GM10847 (cell line): ENCODE results near the gene CYP26A1.

Experiments
- POLR2A ChIP-seq: IDR thresholded peaks from 2 replicates; pipeline ENCODE4 v1.6.1; 2011; ENCODE audit not compliant: insufficient read length; ENCODE audit errors: extremely low read depth

The CYP26A1 gene

DNA sequence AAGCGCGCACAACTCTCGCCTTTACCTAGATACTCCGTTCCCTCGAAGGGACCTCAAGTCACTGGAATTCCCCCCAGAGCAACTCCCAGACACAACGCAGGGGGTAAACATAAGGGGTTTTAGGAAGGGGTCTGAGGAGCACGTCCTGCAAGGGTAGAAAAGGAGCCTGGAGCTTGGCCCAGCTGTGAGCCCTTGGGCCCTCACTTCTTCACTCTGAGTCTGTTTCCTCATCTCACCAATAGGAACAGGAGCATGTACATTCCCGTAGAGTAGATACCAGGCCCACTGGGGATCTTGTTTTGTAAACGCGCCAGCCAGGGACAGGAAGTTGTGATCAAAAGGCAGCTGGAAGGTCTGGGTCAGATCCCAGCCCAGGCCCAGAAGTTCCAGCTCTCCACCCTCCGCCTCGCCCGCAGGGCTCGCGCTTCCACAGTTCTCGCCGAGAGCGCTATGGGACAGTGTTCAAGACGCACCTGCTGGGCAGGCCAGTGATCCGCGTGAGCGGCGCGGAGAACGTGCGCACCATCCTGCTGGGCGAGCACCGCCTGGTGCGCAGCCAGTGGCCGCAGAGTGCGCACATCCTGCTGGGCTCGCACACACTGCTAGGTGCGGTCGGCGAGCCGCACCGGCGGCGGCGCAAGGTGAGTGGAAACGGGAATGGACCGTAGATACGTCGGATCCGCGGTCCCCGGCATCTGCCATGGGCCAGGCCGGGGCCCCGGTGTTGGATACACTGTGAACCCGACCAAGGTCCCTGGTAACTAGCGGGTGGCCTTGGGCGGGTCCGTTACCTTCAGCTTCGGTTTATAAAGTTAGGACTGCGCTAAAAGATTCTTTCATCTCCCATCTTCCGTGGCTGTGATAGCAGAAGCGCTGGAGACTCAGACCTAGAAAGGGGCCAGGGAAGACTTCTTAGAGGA is 11.8 kb upstream of the CYP26A1 start:
- TF ChIP-seq POLR2A, result no peak

DNA sequence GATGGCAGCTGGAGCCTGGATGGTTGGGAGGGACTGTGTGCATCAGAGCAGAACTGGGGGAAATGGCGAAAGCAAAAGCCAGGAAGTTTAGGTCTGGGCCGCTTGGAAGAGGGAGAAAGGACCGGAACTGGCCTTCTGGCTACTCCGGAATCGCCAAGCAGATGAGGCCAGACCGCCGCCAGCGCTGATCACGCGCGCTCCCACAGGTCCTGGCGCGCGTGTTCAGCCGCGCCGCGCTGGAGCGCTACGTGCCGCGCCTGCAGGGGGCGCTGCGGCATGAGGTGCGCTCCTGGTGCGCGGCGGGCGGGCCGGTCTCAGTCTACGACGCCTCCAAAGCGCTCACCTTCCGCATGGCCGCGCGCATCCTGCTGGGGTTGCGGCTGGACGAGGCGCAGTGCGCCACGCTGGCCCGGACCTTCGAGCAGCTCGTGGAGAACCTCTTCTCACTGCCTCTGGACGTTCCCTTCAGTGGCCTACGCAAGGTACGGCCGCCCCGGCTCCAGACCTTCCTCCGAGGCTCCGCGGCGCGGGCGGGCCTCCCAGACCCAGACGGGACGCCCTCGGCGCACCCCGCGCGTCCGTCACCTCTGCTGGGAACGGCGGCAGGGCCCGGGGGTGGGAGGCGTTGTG is 11.1 kb upstream of the CYP26A1 start:
- no peak for TF ChIP-seq POLR2A

DNA sequence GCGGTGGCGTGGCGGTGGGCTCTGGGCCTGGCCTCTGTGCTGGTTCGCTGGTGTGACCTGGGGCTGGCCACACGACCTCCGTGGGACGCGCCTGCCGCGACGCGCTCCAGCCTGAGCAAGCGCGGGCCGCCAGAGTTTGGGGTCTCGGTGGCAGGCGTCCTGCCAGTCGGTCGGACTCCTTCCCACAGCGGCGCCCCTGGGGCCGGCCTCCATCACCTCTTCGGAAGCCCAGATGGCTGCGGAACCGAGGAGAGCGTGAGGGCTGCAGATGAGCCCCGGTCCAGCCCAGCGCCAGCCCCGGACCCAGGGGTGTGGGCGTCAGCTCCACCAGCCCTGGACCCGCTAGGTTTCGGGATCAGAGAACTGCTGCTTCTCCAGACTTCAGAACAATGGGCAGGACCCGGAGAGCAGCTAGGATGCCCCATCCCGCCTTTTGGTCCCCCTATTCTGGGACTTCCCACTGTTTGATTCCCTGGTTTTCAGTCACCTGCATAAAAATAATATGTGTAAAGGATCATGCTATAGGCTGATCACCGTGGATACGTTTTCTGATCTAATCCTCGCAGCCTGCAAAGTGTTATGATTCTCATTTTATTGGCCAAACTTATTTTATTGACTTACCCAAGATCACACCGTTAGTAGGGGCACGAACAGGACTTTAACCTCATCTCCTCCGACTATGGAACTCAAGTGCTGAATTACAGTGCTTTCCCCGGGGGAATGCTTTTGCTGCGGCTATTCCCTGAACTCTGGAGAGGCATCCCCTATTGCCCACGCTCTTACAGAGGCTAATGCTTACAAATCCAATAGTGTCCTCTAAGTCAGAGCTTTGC is 10.3 kb upstream of the CYP26A1 start:
- TF ChIP-seq POLR2A, result no peak

DNA sequence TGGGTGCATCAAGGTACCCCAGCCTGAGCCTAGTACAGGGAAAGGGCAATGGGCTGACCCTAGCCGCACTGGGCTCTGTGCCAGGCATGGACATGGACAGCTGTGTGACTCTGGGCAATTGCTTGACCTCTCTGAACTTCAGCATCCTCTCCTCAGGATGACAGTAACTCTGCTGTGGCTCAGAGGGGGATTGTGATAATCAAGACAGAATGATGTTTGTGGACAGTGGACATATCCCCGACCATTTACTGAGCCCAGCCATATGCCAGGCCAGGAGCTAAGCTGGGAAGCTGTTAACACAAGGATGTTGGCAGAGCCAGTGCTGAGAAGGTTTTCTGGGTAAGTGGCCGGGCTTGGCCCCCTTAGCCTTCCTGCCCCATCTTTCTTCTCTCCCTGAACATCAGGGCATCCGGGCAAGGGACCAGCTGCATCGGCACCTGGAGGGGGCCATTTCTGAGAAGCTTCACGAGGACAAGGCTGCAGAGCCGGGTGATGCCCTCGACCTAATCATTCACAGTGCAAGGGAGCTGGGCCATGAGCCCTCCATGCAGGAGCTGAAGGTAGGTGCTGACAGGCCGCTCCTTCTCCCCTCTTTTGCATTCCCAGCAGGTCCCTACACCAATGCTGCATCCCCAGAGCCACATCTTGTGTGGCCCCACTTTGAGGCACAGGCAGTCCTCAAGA is 9.6 kb upstream of the CYP26A1 start:
- TF ChIP-seq POLR2A, result no peak

DNA sequence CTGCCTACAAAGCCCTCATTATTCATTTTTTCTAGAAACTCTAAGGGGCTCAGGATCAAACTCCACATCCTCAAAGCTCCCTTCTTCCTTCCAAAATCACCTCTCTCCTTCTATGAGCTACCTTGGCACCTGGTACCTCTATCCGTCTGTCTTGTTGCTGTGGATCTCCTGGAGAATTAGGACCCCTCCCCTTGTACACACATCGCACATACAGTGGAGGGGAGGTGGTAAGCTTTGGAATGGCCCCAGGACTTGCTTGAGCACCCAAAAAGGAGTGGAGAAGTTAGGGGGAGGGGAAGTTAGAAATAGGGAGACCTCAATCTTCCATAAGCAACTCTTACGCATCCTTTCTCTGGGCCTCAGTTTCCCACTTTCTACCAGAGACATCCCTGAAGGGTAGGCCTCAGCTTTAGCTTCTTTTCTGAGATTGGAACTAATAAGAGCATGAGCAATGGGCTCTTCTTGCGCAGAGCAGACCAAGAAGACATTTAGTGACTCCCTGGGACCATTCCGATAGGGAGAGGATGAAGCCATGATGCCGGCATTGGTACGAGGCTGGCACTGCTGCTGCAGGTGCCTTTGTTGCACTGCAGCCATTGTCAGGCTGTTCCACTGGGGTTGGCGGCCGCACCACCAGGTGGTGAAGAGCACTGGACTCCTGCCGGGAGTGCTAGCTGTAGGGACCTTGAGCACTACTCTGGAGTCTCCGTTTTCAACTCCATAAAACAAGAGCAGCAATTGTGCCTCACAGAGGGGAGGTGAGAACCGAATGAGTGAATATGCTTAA is 8.6 kb upstream of the CYP26A1 start:
- no peak for TF ChIP-seq POLR2A

DNA sequence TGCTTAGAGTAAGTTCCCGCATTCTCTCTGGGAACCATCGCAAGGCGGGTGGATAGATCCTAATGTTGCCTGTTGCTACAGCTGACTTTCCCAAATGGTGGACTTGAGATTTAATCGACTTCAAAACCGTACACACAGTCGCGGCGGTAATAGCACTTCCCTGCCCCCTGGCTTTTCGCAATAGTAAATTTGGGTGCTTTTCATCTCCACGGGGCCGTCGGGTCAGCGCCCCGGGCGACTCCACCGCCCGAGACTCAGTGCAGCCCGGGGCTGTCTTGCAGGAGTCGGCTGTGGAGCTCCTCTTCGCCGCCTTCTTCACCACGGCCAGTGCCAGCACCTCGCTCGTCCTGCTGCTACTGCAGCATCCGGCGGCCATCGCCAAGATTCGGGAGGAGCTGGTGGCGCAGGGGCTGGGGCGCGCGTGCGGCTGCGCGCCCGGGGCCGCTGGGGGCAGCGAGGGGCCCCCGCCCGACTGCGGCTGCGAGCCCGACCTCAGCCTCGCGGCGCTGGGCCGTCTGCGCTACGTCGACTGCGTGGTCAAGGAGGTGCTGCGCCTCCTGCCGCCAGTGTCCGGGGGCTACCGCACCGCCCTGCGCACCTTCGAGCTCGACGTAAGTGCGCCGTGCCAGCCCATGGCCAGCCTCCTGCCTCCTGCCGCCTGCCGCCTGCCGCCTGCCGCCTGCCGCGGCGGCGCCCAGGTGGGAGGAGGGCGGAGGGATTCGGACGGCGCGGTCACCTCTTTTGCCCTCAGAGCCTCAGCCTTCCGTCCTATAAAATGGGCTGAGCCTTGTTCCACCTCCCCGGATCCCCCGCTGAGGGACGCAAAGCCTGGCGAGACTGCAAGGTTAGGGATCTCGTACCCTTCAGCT is 7.8 kb upstream of the CYP26A1 start:
- no peak for TF ChIP-seq POLR2A

DNA sequence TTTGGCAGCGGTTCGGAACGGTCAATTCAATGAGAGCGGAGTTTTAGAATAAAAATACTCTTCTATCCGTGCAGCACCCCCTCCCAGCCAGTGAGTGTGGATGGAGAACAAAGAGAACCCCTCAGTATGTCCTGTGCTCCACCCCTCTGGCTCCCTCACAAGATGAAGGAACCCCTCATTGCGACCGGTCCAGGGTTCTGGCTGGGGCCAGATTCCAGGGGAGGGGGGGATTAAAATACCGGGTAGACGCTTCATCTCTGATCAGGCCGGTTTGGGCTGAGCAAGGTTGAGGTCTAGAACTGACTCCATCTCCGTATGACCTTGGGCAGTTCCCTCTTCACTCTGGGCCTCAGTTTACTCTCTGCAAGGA is 7.2 kb upstream of the CYP26A1 start:
- TF ChIP-seq POLR2A, result no peak

DNA sequence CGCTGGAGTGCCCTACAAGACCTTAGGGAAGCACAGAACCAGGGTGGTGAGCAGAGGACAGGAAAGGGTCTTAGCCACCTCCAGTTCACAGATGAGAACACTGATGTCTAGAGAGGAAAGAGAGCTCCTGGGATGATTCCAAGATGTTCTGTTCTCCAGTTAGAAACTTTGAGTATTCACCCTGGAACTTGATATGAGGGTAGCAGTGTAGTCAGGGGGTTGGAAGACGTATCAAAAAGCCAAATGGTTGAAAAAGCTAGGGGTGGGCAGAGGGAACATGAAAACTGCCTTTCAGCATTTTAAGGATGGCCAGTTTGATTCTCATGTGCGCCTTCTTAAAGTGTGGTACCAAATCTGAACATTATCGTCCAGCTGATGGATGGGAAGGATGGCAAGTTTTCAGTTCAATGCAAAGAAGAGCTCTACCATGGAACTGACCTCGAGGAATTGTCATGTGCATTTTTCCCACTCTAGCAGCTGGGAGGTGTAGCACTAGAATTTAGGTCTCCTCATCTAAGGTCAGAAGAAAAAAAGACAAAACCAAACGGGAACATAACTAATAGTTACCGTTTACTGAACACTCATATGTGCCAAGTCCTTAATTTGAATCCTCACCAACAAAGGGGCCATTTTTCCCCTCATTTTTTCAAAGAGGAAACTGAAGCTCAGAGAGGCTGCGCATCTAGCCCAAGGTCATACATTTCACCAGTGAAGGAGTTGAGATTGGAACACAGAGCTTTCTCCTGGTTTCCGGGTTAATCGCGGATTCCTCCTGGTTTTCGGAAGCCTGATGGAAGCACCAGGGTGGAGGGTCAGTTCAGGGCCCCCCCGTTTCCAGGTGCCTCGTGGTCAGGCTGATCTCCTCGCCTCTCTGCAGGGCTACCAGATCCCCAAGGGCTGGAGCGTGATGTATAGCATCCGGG is 6.0 kb upstream of the CYP26A1 start:
- no peak for TF ChIP-seq POLR2A

DNA sequence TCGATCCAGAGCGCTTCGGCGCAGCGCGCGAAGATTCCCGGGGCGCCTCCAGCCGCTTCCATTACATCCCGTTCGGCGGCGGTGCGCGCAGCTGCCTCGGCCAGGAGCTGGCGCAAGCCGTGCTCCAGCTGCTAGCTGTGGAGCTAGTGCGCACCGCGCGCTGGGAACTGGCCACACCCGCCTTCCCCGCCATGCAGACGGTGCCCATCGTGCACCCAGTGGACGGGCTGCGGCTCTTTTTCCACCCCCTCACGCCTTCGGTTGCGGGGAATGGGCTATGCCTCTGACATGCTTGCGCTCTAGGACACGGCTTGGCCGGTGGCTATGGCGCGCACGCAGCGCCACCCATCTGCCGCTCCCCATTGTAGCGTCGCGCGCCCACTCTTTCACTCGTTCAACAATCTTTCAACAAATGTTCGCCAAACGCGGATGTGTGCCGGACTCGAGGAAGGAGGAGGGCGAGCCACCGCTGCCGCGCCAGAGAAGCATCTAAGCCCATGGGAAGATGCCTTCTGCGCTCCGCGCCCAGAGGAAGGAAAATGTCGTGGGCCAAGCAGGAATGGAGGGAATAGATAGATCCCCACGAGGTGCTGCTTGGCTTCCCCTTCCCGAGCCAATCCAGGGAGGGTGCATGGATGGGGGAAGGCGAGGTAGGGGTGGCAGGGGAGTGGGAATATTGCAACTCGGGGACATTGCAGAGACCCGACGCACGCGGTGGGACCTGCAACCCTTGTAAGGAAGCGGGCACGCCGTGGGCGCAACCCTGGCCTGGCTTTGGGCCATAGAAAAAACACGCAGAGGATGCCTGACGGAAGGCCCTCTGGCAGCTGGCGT is 5.1 kb upstream of the CYP26A1 start:
- TF ChIP-seq POLR2A, result no peak

DNA sequence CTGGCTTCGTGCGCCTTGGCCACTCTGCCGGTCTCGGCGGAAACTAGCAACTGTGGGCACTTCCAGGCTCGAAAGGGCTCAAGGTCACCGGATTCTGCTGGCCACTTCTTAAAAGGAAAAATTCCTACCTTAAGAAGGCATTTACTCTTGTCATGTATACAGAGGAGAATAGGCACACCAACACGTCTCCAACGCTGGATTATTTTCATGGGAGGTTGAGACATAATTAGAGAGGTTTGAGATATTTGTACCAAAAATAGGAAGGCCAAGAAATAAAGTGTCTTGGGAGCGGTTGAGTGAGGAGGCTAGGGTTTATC is 4.5 kb upstream of the CYP26A1 start:
- no peak for TF ChIP-seq POLR2A

DNA sequence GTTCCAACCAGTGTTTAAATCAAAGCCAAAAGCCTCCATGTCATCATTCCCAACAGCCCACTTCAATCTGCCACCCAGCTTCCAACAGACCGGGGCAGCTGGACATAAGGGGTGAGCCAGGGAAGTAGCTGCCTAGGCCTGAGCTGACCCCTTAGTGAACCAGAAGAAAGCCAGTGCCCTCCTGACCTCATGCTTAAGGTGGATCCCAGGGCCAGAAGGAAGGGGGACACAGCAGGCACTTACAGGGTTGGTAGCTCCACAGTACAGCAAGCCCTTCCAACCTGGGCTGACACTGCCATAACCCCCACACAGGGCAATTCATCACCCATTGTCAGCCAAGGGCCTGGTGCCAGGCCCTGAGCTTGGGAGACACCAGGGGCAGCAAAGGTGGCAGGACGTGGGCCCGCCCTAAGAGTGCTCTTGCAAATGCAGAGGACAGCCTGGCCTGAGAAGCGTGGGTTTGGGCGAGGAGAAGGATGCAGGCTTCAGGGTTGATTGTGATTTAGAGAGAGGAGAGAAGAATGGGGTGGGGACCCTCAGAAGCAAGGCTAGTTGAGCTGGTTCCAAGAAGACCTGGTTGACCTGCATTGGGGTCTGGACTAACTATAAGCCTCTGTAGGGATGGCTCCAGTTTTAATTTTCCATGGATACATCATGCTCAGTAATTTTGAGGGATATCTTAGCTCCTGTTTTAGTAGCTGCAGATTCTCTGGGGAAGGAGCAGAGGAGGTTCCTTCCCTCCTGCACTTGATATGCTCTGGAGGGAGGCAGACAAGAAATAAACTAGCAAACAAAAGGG is 3.1 kb upstream of the CYP26A1 start:
- no peak for TF ChIP-seq POLR2A
